Fibroblast of the conjunctiva (primary cell): Measurements from ENCODE around the gene RSAD1.

Experiments
- DNase-seq: peaks from one replicate; pipeline ENCODE4 v3.0.0-alpha.2; 2010; ENCODE audit warnings: low read depth

The RSAD1 gene

DNA sequence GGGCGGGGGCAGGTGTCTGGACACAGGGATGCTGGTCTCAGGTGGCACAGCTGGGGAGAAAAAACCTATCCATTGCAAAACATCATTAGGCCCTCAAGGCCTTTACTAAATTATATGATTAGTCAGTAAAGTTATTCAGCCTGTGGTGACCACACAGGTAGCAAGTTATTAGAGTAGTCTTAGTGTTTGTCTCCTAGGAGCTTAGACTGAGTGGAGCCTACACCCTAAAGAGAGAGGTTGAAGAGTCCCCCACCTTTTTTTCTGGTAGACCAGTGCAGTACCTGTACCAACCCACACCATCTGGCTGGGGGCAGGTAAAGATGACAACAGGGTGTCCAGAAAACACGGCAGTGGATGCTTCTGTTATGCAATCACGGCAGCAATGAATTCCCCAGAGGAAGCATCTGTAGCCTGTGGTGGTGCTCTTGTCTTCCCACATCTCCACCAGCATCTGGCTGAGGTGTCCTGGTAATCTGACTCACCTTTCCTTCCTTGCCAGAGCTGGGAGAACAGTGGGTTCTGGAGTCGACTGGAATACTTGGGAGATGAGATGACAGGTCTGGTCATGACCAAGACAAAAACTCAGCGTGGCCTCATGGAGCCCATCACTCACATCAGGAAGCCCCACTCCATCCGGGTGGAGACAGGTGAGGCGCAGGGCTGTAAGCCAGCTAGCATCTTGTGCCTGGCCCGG is 40.6 kb downstream of the RSAD1 start:
- no peak for DNase-seq

DNA sequence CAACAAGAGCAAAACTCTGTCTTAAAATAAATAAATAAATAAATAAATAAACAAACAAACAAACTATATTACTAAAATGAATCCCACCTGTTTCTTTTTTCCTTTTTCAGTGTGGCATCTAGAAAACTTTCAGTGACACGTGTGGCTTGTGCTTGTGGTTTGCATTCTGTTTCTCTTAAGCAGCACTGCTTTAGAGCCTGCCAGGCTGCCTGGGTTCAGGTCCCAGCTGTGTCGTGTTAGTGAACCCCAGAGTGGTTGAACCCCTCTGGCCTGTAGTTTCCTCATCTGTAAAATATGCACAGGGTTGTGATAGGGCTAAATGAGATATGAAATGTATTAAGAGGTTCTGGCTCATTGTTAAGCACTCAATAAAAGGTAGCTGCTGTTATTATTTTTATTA is 41.8 kb downstream of the RSAD1 start:
- DNase-seq, result no peak

DNA sequence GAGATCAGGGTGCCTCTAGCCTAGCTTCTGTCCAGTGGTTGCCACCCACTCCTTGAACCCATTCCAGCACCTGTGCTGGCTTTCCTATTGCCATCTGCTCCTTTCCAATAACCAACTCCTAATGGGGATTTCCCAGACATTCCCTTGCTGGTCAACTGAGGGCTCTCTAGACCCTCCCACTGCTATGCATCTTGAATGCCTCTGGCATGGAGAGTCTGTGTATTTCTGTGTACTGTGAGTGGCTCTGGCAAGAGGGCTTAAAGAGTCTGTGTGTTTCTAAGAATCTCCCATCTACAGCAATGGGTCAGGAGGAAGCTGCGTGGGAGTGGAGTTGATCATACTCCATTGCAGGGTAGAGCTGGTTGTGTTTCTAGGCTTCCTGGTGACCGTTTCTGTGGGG is 42.9 kb downstream of the RSAD1 start:
- DNase-seq, result no peak

DNA sequence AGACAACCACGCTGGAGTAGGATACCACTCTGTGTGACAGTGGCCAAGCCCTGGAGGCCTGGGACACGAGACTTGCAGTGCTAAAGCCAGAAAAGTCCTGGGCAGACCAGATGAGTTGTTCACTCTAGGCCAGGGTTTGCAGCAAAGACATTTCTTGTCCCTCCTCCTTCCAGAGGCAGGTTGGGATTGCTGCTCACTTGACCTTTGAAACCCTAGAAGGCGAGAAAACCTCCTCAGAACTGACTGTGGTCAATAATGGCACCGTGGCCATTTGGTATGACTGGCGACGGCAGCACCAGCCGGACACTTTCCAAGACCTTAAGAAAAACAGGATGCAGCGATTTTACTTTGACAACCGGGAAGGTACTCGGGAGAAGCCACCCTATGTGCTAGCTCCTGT is 44.1 kb downstream of the RSAD1 start:
- DNase-seq, result no peak

DNA sequence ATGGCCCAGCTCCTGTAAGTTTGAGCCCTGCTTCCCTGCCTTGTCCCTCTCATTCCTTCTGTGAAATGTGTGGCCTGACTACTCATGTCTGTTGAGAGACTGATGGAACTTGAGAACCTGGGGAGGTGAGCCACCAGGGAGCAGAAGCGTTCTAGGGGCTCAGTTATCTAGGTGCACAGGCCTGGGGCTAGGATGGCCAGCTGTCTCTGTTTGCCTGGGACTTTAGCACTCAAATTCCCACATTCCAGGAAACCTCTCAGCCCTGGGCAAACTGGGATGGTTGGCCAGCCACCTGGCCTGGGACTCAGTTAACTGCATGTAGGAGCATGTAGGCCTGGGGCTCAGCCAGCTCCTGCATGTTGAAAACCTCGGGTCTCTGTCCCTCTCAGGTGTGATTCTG is 44.5 kb downstream of the RSAD1 start:
- no peak for DNase-seq

DNA sequence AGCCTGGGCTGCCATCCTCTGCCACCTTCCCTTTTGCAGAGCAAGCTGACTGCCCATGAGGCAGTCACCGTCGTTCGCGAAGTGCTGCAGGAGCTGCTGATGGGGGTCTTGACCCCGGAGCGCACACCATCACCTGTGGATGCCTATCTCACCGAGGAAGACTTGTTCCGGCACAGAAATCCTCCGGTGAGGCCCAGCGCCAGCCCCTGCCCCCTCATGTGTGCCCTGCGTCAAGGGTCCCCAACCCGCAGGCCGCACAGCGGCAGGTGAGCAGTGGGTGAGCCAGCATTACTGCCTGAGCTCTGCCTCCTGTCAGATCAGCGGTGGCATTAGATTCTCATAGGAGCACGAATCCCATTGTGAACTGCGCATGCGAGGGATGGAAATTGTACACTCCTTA is 46.2 kb downstream of the RSAD1 start:
- no peak for DNase-seq

DNA sequence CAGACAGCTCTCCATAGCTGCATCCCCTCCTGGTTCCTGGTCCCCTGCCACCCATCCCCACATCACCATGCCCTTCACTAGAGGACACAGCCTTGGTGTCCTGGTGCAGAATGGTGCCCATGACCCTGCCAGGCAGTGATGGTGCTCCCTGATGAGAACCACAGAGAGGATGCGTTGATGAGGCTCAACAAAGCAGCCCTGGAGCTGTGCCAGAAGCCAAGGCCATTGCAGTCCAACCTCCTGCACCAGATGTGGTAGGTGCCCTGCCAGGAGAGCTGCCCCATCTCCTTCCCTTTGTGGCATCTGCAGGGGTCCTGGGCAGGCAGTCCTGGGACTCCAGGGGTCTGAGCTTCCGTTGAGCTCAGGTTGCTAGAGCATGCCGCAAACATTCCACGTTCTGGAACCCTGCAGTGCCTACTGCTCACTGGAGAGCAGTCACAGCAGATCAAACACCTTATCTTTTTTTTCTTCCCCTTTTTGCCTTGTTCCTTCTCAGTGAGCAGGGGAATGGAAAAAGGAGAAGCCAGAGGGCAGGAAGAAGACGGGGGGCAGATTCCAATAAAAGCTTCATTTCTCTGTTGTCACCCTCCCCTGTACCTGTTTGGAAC is 48.6 kb downstream of the RSAD1 start:
- DNase-seq, result no peak

DNA sequence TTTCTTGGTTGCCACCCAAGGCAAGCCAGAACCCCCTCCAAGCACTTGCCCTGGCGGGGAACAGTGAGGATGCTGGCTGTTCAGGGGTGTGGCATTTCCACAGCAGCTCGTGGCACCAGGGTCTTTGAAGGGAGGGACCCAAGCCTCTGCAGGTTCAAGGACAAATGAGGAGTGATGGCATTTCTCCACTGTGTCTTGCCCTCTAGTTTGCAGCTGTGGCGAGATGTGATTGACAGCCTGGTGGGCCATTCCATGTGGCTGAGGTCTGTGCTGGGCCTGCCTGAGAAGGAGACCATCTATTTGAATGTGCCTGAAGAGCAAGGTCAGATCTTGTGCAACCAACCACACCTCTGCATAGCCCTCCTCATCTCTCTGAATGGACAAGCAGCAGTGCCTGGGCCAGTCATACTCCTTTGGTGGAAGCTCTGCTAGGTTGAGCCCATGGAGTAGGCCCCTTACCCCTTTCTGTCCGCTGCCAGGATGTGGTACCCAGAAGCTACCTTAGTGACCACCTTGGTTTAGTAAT is 49.4 kb downstream of the RSAD1 start:
- no peak for DNase-seq

DNA sequence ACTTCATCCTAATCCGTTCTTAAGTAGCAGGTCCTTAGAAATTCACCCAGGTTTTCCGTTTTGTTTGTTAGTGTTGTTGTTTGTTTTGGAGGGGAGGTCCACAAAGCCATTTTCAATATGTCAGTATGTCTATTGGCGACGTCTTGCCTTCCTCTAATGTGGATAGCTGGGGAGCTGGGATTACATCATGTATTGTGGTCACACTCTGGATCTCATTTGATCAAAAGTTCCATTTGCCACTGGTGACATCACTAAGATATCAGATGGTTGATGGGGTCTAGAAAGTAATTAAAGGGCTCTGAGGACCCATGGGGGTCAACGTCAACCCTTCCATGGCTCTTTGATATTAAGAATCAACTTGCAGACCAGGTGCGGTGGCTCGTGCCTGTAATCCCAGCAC is 51.2 kb downstream of the RSAD1 start:
- DNase-seq, result no peak

DNA sequence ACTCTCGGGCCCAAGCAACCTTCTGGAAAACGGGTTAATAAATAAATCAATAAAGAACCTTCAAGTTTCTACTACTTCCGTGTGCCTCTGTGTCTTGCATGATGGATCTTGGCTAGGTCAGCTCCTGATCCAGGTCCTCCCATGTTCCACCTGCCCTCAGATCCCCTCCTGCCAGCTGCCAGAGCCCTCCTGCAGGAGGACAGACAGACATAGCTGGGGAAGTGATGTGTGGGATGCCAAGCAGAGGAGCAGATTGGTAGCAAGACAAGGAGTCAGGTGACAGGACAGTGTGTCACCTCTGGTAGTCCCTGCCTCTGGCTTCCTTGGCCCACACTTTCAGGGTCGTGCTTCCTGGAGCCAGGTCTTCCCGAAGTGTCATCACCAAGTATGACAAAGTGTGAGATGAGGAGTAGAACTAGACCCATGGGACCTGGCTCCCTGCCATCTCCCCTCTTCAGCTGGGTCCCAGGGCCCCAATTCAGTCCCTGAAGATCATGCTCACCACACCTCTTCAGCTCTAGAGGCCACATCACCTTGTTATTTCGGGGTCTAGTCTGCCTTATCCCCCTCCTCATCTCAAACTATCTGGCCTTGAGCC is 52.9 kb downstream of the RSAD1 start:
- no peak for DNase-seq

DNA sequence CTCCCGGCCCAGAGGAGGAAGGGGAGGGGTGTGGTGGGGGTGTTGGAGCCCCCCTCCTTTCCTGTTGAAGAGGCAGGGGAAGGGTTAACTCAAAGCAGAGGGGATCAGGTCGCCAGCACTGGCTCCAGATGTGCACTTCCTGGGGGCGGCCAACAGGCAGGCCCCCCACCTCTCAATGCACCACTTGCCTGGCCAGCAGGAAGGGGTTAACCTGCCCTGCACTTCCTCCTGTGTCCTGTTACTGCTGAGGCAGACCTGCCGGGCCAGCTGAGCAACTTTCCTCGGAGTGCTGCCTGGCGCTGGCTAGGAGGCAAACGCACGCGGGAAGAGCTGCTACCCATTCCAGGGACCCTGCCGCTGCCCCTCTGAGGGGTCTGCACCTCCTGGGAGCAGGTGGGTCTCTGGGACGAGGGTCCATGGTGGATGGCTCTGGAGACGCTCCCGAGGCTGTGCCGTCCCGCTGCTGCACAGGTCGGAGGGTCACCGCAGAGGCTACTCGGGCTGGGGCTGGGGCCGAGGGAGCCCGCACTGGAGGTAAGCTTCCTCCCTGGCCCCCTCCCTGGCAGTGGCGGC is 53.9 kb downstream of the RSAD1 start, which contains the start of gene EPN3:
Gene EPN3, plus strand, starts transcription at position 284 of the 573 bp plus-strand sequence. CDS start 3,822 bp downstream, outside the sequence.
- no peak for DNase-seq

DNA sequence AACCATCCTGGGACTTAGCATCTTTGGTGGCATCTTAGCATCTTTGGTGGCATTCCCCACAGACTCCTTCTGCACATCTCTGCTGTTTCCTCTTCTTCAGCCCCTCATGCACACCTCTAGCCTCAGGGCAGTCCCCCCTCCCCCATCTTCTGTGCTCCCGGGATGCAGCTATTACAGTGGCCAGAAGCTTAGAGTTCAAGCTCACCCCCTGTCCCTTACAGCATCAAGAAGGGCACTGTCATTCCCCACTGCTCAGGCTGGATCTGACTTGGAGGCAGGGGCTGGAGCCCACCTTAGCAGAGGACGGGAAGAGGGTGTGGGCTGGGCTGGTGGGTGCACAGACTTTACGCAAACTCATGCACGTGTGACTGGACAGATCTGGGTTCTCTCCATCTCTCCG is 54.5 kb downstream of the RSAD1 start:
- DNase-seq, result no peak

DNA sequence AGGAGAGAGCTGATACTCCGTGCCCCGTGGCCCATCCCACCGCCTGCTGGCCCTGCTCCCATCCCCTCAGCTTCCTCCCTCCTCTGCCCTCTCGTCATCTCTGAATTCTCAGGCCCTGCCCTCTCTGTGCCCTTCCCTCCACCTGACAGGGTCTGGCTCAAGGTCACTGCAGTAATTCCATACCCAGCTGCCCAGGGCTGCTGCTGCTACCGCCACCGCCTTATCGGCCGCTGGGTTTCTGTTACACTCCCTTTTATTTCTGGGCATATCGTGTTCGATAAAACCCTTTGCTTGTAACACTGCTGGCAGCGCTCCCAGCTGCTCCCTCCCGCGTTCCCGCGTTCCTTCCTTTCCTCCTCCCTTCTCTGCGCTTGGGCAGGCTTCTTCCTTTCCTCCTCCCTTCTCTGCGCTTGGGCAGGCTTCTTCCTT is 55.1 kb downstream of the RSAD1 start:
- DNase-seq, result no peak

DNA sequence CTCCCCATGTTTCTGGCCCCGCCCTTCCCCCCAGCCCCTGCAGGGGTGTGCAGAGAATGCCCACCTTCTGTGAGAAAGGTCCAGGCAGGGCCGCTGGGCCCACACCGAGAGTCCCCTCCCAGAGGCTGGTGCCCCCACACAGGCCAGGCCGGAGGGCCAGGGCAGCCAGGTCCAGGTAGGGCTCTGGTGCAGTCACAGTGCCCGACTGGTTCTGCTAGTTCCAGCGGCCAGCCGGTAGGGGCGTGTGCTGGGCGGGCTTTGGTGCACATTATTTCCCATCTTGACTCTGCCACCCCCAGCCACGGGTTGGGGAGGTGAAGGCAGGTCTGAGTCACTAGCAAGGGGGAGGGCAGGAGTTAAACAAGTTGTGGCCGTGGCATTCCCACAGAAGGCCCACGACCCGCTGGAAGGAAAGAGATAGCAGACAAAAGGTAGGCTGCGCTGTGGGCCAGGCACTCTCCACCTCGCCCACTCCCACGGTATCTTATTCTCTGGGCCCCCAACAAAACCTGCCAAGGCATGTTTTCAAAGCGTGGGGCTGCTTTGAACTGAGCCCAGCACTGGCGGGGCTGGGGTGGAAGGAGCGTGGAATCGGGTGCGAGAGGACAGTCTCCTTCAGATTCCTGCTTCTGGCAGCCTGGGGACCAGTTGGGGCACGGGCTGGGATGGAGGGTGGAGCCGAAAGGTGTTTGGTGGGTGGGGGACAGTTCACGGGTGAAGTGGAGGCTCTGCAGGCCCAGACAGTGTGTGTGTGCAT is 55.7 kb downstream of the RSAD1 start:
- no peak for DNase-seq

DNA sequence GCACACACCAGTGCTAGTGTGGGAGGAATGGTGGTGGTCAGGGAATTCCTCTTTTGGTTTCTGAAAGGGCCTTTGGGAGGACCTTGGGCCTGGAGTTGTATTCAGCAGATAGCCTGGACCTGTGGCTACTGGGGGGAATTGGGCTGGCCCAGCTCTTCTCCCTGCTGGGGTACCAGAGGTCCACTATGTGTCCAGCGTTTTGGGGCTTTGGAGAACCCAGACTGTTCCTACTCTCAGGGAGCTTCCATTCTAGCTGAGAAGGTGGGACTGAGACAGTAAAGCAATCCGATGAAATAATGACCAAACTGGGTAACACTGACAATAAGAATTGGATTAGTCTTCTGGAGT is 56.3 kb downstream of the RSAD1 start:
- DNase-seq, result no peak

DNA sequence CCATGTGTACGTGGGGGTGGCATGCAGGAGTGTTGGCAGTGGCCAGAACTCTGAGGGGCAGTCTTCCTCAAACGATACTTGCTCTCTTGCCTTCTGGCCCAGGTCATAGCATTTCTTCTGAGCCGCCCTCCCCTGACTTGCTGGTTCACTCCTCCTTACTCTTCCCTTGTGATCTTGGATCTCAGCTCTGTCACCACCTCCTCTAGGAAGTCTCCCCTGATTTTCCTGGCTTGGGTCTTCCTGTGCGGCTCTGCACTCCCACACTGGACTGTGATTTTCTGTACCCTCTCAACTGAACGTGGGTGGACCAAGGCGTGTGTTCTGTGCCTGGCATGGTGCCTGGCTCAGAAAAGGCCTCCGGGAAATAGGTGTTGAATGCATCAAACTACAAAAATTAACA is 56.7 kb downstream of the RSAD1 start:
- DNase-seq, result no peak
